ENCODE results near the gene FHIT.
"Not testable (repeated sequence)": the region's sequence is repeated elsewhere in the genome, so short reads cannot be mapped to it uniquely, and the experiment has no call there.

The FHIT gene

GRCh38 chr3:60992395-60992794, 258.9 kb downstream of the FHIT start:
- no peaks in the 10 kb centered on the region for H3K27me3 ChIP-seq (ENCODE audit: control insufficient read depth, insufficient read depth, low read length)
- TF ChIP-seq, protein P1, sequence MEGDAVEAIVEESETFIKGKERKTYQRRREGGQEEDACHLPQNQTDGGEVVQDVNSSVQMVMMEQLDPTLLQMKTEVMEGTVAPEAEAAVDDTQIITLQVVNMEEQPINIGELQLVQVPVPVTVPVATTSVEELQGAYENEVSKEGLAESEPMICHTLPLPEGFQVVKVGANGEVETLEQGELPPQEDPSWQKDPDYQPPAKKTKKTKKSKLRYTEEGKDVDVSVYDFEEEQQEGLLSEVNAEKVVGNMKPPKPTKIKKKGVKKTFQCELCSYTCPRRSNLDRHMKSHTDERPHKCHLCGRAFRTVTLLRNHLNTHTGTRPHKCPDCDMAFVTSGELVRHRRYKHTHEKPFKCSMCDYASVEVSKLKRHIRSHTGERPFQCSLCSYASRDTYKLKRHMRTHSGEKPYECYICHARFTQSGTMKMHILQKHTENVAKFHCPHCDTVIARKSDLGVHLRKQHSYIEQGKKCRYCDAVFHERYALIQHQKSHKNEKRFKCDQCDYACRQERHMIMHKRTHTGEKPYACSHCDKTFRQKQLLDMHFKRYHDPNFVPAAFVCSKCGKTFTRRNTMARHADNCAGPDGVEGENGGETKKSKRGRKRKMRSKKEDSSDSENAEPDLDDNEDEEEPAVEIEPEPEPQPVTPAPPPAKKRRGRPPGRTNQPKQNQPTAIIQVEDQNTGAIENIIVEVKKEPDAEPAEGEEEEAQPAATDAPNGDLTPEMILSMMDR (IDR thresholded peaks at IDR 0.05), result no peak
- H3K36me3 ChIP-seq (ENCODE audit: control insufficient read depth, insufficient read depth, low read length), result no peaks in the 10 kb centered on the region
- no peak overlapping the region for H3K9ac ChIP-seq
- H3K4me1 ChIP-seq, result no peaks in the 10 kb centered on the region
- H2AFZ ChIP-seq, result no peak overlapping the region
- H3K27ac ChIP-seq, result no peak overlapping the region
- H3K4me3 ChIP-seq (ENCODE audit: low read depth, low read length), result no peak overlapping the region
- H3K79me2 ChIP-seq, result no peaks in the 10 kb centered on the region
- H3K9me3 ChIP-seq (ENCODE audit: control insufficient read depth, low read length), result no peaks in the 10 kb centered on the region
- H3K4me2 ChIP-seq (ENCODE audit: low read length), result no peak overlapping the region

DNA sequence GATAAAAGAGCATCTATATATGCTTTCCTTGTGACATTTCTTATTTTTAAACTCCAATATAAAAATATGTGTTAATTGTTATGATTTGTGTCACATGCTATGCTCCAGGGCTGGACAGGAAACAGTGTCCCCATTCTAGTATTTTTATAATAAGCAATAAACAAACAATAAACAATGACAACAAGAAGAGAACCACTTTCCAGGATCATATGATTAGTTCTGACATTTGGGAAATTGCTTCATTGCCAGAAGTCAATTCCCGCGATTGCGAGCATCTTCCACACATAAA, 260.9 kb downstream of the FHIT start:
- TF ChIP-seq, protein P1 (IDR thresholded peaks at IDR 0.05), result no peak
- H3K27ac ChIP-seq, result no peak overlapping the region
- no peak overlapping the region for H3K4me2 ChIP-seq (ENCODE audit: low read length)
- H3K36me3 ChIP-seq (ENCODE audit: control insufficient read depth, insufficient read depth, low read length), result no peaks in the 10 kb centered on the region
- no peak overlapping the region for H2AFZ ChIP-seq
- no peaks in the 10 kb centered on the region for H3K27me3 ChIP-seq (ENCODE audit: control insufficient read depth, insufficient read depth, low read length)
- H3K9me3 ChIP-seq (ENCODE audit: control insufficient read depth, low read length), result no peaks in the 10 kb centered on the region
- no peaks in the 10 kb centered on the region for H3K79me2 ChIP-seq
- H3K4me1 ChIP-seq, result no peaks in the 10 kb centered on the region
- no peak overlapping the region for H3K9ac ChIP-seq
- H3K4me3 ChIP-seq (ENCODE audit: low read depth, low read length), result no peak overlapping the region

- Histone ChIP-seq H3K79me2 (no peaks in the 10 kb centered on the region), H3K27me3 (ENCODE audit: control insufficient read depth, insufficient read depth, low read length) (no peaks in the 10 kb centered on the region), H3K4me2 (ENCODE audit: low read length) (no peak overlapping the region), H3K4me1 (no peaks in the 10 kb centered on the region), H2AFZ (no peak overlapping the region), H3K9ac (no peak overlapping the region), H3K9me3 (ENCODE audit: control insufficient read depth, low read length) (no peaks in the 10 kb centered on the region), H3K36me3 (ENCODE audit: control insufficient read depth, insufficient read depth, low read length) (no peaks in the 10 kb centered on the region), H3K4me3 (ENCODE audit: low read depth, low read length) (no peak overlapping the region), H3K27ac (no peak overlapping the region)
- TF ChIP-seq, protein P1 (IDR thresholded peaks at IDR 0.05), result no peak
Measured at GRCh38 chr3:60989626-60990441, 261.4 kb downstream of the FHIT start.

DNA sequence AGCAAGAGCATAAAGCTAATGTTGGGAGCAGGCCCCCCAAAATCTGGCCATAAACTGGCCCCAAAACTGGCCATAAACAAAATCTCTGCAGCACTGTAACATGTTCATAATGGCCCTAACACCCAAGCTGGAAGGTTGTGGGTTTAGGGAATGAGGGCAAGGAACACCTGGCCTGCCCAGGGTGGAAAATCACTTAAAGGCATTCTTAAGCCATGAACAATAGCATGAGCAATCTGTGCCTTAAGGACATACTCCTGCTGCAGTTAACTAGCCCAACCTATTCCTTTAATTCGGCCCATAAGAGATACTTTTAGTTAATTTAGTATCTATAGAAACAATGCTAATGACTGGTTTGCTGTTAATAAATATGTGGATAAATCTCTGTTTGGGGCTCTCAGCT, 264.1 kb downstream of the FHIT start:
- H3K27ac ChIP-seq, result not testable (repeated sequence)

GRCh38 chr3:60986552-60986951, 264.7 kb downstream of the FHIT start:
- Histone ChIP-seq H3K79me2 (no peaks in the 10 kb centered on the region), H2AFZ (no peak overlapping the region), H3K4me3 (ENCODE audit: low read depth, low read length) (no peak overlapping the region), H3K9me3 (ENCODE audit: control insufficient read depth, low read length) (no peaks in the 10 kb centered on the region), H3K4me2 (ENCODE audit: low read length) (no peak overlapping the region), H3K9ac (no peak overlapping the region), H3K27ac (no peak overlapping the region), H3K4me1 (no peaks in the 10 kb centered on the region), H3K36me3 (ENCODE audit: control insufficient read depth, insufficient read depth, low read length) (no peaks in the 10 kb centered on the region), H3K27me3 (ENCODE audit: control insufficient read depth, insufficient read depth, low read length) (no peaks in the 10 kb centered on the region)
- TF ChIP-seq, protein P1 (IDR thresholded peaks at IDR 0.05), result no peak

More for the DNA sequence above, 264.1 kb downstream of the FHIT start:
- H3K4me1 ChIP-seq; H3K9ac ChIP-seq; H2AFZ ChIP-seq; H3K9me3 ChIP-seq (ENCODE audit: control insufficient read depth, low read length); H3K79me2 ChIP-seq; H3K27me3 ChIP-seq (ENCODE audit: control insufficient read depth, insufficient read depth, low read length); H3K4me3 ChIP-seq (ENCODE audit: low read depth, low read length); H3K36me3 ChIP-seq (ENCODE audit: control insufficient read depth, insufficient read depth, low read length); H3K4me2 ChIP-seq (ENCODE audit: low read length): not testable (repeated sequence)
